ENCODE data around the gene EGFLAM. TPM values are rescaled to one million over a fixed set of nuclear protein-coding genes. Genes with fewer than 3 reads are reported as not detected.

Gene EGFLAM
- total and polyA plus RNA-seq, 11 donors: 4.7 to 19.4 (median 8.0) TPM

DNA sequence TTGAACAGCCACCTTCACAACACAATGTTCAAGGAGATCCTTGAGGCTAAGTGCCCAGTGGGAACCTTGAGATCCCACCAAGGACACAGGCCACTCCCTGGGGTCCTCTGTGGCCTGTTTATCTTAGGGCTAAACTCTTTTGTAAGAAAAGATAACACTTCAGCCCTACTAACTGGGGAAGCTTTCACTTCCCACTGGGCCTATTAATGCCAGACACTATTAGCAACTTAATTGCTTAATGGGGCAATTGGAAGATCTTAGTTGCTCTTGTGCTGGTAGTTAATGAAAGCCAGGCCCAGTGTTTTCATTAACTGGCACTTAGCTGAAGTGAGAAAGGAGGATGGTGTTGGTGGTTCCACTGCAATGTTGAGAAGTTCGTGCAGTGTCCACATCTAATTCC lies 117.1 kb downstream of the EGFLAM start:
- intact Hi-C loops (cut with DNase I): loop anchor here in 2 of 10 donors (5.0 to 10.0 kb wide), 2 partner anchors 111 to 113 kb away; no protein-coding TSS in a partner anchor
- H3K4me3 ChIP-seq: no peak overlapping the region
- no peak for TF ChIP-seq POLR2A (IDR thresholded peaks at IDR 0.05)
- TF ChIP-seq, protein P1, sequence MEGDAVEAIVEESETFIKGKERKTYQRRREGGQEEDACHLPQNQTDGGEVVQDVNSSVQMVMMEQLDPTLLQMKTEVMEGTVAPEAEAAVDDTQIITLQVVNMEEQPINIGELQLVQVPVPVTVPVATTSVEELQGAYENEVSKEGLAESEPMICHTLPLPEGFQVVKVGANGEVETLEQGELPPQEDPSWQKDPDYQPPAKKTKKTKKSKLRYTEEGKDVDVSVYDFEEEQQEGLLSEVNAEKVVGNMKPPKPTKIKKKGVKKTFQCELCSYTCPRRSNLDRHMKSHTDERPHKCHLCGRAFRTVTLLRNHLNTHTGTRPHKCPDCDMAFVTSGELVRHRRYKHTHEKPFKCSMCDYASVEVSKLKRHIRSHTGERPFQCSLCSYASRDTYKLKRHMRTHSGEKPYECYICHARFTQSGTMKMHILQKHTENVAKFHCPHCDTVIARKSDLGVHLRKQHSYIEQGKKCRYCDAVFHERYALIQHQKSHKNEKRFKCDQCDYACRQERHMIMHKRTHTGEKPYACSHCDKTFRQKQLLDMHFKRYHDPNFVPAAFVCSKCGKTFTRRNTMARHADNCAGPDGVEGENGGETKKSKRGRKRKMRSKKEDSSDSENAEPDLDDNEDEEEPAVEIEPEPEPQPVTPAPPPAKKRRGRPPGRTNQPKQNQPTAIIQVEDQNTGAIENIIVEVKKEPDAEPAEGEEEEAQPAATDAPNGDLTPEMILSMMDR (IDR thresholded peaks at IDR 0.05): no peak
- H3K27ac ChIP-seq: no peak overlapping the region
- no peak for ATAC-seq
- WGBS, 4 donors: 74 to 96% (median 88%) methylated on average over 1 of the region's 1 CpG
- H3K9me3 ChIP-seq: no peaks in the 10 kb centered on the region
- peaks cover 0 to 9% (median 0%) of the 10 kb centered on the region in 9 donors for H3K27me3 ChIP-seq
- DNase-seq: no peak
- H3K4me1 ChIP-seq: peaks cover 0 to 6% (median 0%) of the 10 kb centered on the region in 12 donors
- no peaks in the 10 kb centered on the region for H3K36me3 ChIP-seq

DNA sequence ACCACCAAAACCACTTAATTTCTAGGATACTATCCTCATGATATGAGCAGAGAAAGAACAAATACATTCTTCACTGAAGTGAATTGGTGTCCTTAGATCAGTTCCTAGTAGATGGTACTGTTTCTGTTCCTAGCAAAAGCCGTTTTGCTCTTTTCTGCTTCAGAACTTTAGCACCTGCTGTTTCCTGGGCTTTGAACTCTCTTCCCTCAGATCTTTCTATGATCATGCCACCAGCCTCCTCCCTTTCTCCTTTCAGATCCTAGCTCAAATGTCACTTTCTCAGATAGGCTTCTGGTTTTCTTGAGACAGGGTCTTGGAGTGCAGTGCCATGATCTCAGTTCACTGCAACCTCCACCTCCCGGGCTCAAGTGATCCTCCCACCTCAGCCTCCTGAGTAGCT lies 118.0 kb downstream of the EGFLAM start:
- no peak for TF ChIP-seq POLR2A (IDR thresholded peaks at IDR 0.05)
- TF ChIP-seq, protein P1 (IDR thresholded peaks at IDR 0.05): no peak
- no peaks in the 10 kb centered on the region for H3K9me3 ChIP-seq
- H3K27me3 ChIP-seq: peaks cover 0 to 9% (median 0%) of the 10 kb centered on the region in 9 donors
- intact Hi-C loops (cut with DNase I): loop anchor here in 2 of 10 donors (5.0 to 10.0 kb wide), 2 partner anchors 112 to 114 kb away; no protein-coding TSS in a partner anchor
- peaks cover 0 to 5% (median 0%) of the 10 kb centered on the region in 12 donors for H3K4me1 ChIP-seq
- H3K4me3 ChIP-seq: no peak overlapping the region
- no peak for ATAC-seq
- WGBS, 4 donors: 73 to 91% (median 87%) methylated on average over 2 of the region's 2 CpGs
- H3K36me3 ChIP-seq: no peaks in the 10 kb centered on the region
- no peak overlapping the region for H3K27ac ChIP-seq
- no peak for DNase-seq

DNA sequence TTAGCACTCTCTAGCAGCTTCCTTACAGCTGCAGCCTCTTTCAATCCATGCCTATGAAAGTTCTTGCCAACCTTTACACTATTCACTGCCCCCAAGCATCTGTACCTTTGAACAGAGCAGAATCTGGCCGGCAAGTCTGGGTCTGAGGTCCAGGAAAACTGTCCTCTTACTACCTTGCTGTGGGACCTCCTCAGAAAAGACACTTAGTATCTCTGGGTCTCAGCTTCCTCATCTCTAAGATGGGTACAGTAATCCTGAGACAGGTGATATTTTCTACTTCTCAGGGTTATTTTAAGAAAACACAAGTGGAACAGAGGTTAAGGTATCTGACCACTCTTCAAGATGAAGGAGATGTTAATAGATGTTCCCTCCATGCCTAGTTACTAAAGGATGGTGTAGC lies 120.2 kb downstream of the EGFLAM start:
- H3K27ac ChIP-seq: no peak overlapping the region
- intact Hi-C loops (cut with DNase I): loop anchor here in 2 of 10 donors (5.0 to 10.0 kb wide), 2 partner anchors 114 to 116 kb away; no protein-coding TSS in a partner anchor
- peaks cover 0 to 5% (median 0%) of the 10 kb centered on the region in 12 donors for H3K4me1 ChIP-seq
- no peak overlapping the region for H3K4me3 ChIP-seq
- DNase-seq (no peak), ATAC-seq (no peak)
- peaks cover 0 to 9% (median 0%) of the 10 kb centered on the region in 9 donors for H3K27me3 ChIP-seq
- H3K9me3 ChIP-seq: no peaks in the 10 kb centered on the region
- TF ChIP-seq POLR2A (IDR thresholded peaks at IDR 0.05): no peak
- TF ChIP-seq, protein P1 (IDR thresholded peaks at IDR 0.05): no peak
- WGBS, 4 donors: 76 to 85% (median 79%) methylated on average over 1 of the region's 1 CpG
- no peaks in the 10 kb centered on the region for H3K36me3 ChIP-seq

DNA sequence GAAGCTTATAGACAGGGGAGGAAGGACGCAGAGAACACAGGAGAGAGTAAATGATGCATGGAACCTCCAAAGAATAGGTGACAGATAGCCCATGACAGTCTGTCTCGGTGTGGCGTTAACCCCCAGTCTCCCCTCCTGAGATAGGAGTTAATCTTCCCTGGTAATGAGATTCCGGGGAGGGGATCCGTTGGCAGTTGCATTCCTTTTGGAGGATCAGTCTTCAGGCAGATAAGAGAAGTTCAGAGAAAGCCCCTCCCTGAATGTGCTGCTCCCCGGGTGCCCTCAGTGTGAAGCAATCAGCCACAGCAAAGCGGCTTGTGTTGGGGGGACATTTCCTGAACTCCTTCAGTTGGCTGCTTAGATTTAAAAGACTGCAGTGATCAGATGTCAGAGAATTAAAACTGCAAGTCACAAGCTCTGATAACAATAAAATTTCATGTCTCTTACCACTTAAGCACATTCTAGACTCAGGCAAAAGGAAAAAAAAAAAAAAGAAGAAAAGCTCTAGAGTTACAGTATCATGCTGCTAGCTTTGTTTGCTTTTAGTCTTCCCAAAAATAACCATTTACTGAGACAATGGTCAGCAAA lies 121.1 kb downstream of the EGFLAM start:
- intact Hi-C loops (cut with DNase I): loop anchor here in 2 of 10 donors (5.0 to 10.0 kb wide), 2 partner anchors 115 to 117 kb away; no protein-coding TSS in a partner anchor
- TF ChIP-seq, protein P1 (IDR thresholded peaks at IDR 0.05): no peak
- TF ChIP-seq POLR2A (IDR thresholded peaks at IDR 0.05): no peak
- H3K36me3 ChIP-seq: no peaks in the 10 kb centered on the region
- no peak for DNase-seq
- peaks cover 0 to 5% (median 0%) of the 10 kb centered on the region in 12 donors for H3K4me1 ChIP-seq
- no peak for ATAC-seq
- H3K27ac ChIP-seq: peak overlapping the region in 1 of 12 donors; percentile 21
- H3K4me3 ChIP-seq: no peak overlapping the region
- H3K9me3 ChIP-seq: no peaks in the 10 kb centered on the region
- H3K27me3 ChIP-seq: peaks cover 0 to 9% (median 0%) of the 10 kb centered on the region in 9 donors
- WGBS, 4 donors: 26 to 46% (median 32%) methylated on average over 7 of the region's 7 CpGs

Data from heart left ventricle (tissue), 16 donors.